HEK293 (cell line): ENCODE measurements around the gene TPD52L1.
A peak's percentile ranks its signal among the peaks of the same experiment; 100 is the strongest.

Source experiments
- KLF1 ChIP-seq: fragments of 450-650 bp; formaldehyde crosslinking; IDR thresholded peaks from 2 replicates; pipeline ENCODE4 v1.5.1; 2016; ENCODE audit warnings: missing biosample characterization, missing genetic modification characterization
- KLF10 ChIP-seq: fragments of 450-650 bp; IDR thresholded peaks from 2 replicates; pipeline ENCODE4 v1.5.1; 2018; ENCODE audit warnings: missing biosample characterization, mild to moderate bottlenecking, missing genetic modification characterization
- KLF8 ChIP-seq: fragments of 450-650 bp; formaldehyde crosslinking; IDR thresholded peaks from 2 replicates; pipeline ENCODE4 v1.5.1; 2016; ENCODE audit warnings: missing biosample characterization, missing genetic modification characterization
- PRDM10 ChIP-seq: fragments of 450-650 bp; formaldehyde crosslinking; IDR thresholded peaks from 2 replicates; pipeline ENCODE4 v1.5.1; 2016; ENCODE audit warnings: missing biosample characterization, missing genetic modification characterization
- SALL2 ChIP-seq: fragments of 450-650 bp; formaldehyde crosslinking; IDR thresholded peaks from 2 replicates; pipeline ENCODE4 v1.5.0; 2017; ENCODE audit warnings: missing biosample characterization, mild to moderate bottlenecking, missing genetic modification characterization, borderline replicate concordance
- SP7 ChIP-seq: fragments of 450-650 bp; formaldehyde crosslinking; IDR thresholded peaks from 2 replicates; pipeline ENCODE4 v1.5.1; 2016; ENCODE audit warnings: missing biosample characterization, missing genetic modification characterization
- ZBTB17 ChIP-seq: fragments of 450-650 bp; formaldehyde crosslinking; IDR thresholded peaks from 2 replicates; pipeline ENCODE4 v1.5.1; 2016; ENCODE audit warnings: missing biosample characterization, missing genetic modification characterization
- ZBTB26 ChIP-seq: fragments of 450-650 bp; formaldehyde crosslinking; optimal IDR thresholded peaks from 2 replicates; pipeline ENCODE3; 2016; ENCODE audit warnings: missing biosample characterization, mild to moderate bottlenecking, missing genetic modification characterization
- ZBTB8A ChIP-seq: fragments of 450-650 bp; formaldehyde crosslinking; IDR thresholded peaks from 2 replicates; pipeline ENCODE4 v1.5.1; 2016; ENCODE audit warnings: missing biosample characterization, missing genetic modification characterization
- ZIC2 ChIP-seq: fragments of 450-650 bp; formaldehyde crosslinking; IDR thresholded peaks from 2 replicates; pipeline ENCODE4 v1.5.1; 2016; ENCODE audit warnings: missing biosample characterization, missing genetic modification characterization
- ZNF157 ChIP-seq: fragments of 450-650 bp; formaldehyde crosslinking; IDR thresholded peaks from 2 replicates; pipeline ENCODE4 v1.5.1; 2016; ENCODE audit warnings: missing biosample characterization, missing genetic modification characterization
- ZNF174 ChIP-seq: fragments of 450-650 bp; formaldehyde crosslinking; IDR thresholded peaks from 2 replicates; pipeline ENCODE4 v1.5.0; 2017; ENCODE audit warnings: missing biosample characterization, mild to moderate bottlenecking, missing genetic modification characterization
- ZNF2 ChIP-seq: fragments of 450-650 bp; formaldehyde crosslinking; IDR thresholded peaks from 2 replicates; pipeline ENCODE4 v1.5.1; 2016; ENCODE audit warnings: missing biosample characterization, missing genetic modification characterization
- ZNF324 ChIP-seq: fragments of 450-650 bp; formaldehyde crosslinking; IDR thresholded peaks from 2 replicates; pipeline ENCODE4 v1.5.1; 2016; ENCODE audit warnings: missing biosample characterization, missing genetic modification characterization
- ZNF335 ChIP-seq: fragments of 450-650 bp; formaldehyde crosslinking; conservative IDR thresholded peaks from 2 replicates; pipeline ENCODE4 v1.5.1; 2016; ENCODE audit warnings: missing biosample characterization, missing genetic modification characterization
- ZNF529 ChIP-seq: fragments of 450-650 bp; formaldehyde crosslinking; IDR thresholded peaks from 2 replicates; pipeline ENCODE4 v1.5.1; 2017; ENCODE audit warnings: missing genetic modification characterization, missing biosample characterization; ENCODE audit not compliant: insufficient replicate concordance
- ZNF561 ChIP-seq: fragments of 450-650 bp; IDR thresholded peaks from 2 replicates; pipeline ENCODE4 v1.5.1; 2018; ENCODE audit warnings: missing biosample characterization, missing genetic modification characterization, borderline replicate concordance
- ZNF596 ChIP-seq: fragments of 450-650 bp; IDR thresholded peaks from 2 replicates; pipeline ENCODE4 v1.5.0; 2018; ENCODE audit warnings: missing biosample characterization, mild to moderate bottlenecking, missing genetic modification characterization, moderate library complexity
- ZNF600 ChIP-seq: fragments of 450-650 bp; formaldehyde crosslinking; IDR thresholded peaks from 2 replicates; pipeline ENCODE4 v1.5.1; 2016; ENCODE audit warnings: missing biosample characterization, missing genetic modification characterization
- ZNF704 ChIP-seq: fragments of 450-650 bp; formaldehyde crosslinking; IDR thresholded peaks from 2 replicates; pipeline ENCODE4 v1.5.1; 2016; ENCODE audit warnings: missing biosample characterization, missing genetic modification characterization
- ZSCAN30 ChIP-seq: fragments of 450-650 bp; IDR thresholded peaks from 2 replicates; pipeline ENCODE4 v1.5.1; 2018; ENCODE audit warnings: missing biosample characterization, mild to moderate bottlenecking, missing genetic modification characterization, moderate library complexity
- TF ChIP-seq, protein P1 (sequence below): fragments of 450-650 bp; formaldehyde crosslinking; IDR thresholded peaks from 2 replicates; pipeline ENCODE4 v1.5.1; 2016; ENCODE audit warnings: missing biosample characterization, missing genetic modification characterization
- TF ChIP-seq, protein P2 (sequence below): fragments of 450-650 bp; formaldehyde crosslinking; IDR thresholded peaks from 2 replicates; pipeline ENCODE4 v1.5.1; 2017; ENCODE audit warnings: missing biosample characterization, missing genetic modification characterization
- TF ChIP-seq, protein P3 (sequence below): fragments of 450-650 bp; formaldehyde crosslinking; IDR thresholded peaks from 2 replicates; pipeline ENCODE4 v1.5.1; 2016; ENCODE audit warnings: missing biosample characterization, missing genetic modification characterization

TPD52L1 gene

GRCh38 chr6:125153391-125154117, at the start of gene TPD52L1 (continued):
- TF ChIP-seq, protein P1, sequence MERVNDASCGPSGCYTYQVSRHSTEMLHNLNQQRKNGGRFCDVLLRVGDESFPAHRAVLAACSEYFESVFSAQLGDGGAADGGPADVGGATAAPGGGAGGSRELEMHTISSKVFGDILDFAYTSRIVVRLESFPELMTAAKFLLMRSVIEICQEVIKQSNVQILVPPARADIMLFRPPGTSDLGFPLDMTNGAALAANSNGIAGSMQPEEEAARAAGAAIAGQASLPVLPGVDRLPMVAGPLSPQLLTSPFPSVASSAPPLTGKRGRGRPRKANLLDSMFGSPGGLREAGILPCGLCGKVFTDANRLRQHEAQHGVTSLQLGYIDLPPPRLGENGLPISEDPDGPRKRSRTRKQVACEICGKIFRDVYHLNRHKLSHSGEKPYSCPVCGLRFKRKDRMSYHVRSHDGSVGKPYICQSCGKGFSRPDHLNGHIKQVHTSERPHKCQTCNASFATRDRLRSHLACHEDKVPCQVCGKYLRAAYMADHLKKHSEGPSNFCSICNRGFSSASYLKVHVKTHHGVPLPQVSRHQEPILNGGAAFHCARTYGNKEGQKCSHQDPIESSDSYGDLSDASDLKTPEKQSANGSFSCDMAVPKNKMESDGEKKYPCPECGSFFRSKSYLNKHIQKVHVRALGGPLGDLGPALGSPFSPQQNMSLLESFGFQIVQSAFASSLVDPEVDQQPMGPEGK: 0 out of 2 replicates have a peak, but pooled peaks have one; percentile 27
- TF ChIP-seq KLF1 (tag by site-specific recombination) (0 out of 2 replicates have a peak, but pooled peaks have one; percentile 18), ZNF561 (tag by site-specific recombination) (peak; percentile 72; the same call in 1 of the 2 replicates), KLF8 (tag by site-specific recombination) (peak; percentile 64; the same call in 1 of the 2 replicates), ZNF704 (tag by site-specific recombination) (no peak), ZBTB8A (tag by site-specific recombination) (peak; percentile 59), ZNF600 (tag by site-specific recombination) (peak; percentile 66; the same call in 1 of the 2 replicates), ZNF529 (tag by site-specific recombination) (no peak), ZNF2 (peak; percentile 64), ZNF174 (tag by site-specific recombination) (no peak), ZBTB17 (tag by site-specific recombination) (peak; percentile 34; the same call in 1 of the 2 replicates), ZNF157 (no peak), PRDM10 (tag by site-specific recombination) (peak; percentile 87), ZBTB26 (peak; percentile 92), ZIC2 (tag by site-specific recombination) (peak; percentile 56), SP7 (tag by site-specific recombination) (peak; percentile 41; the same call in 1 of the 2 replicates), KLF10 (no peak), ZSCAN30 (tag by site-specific recombination) (peak; percentile 88), ZNF335 (tag by site-specific recombination) (peak; percentile 92), ZNF324 (tag by site-specific recombination) (no peak), SALL2 (tag by site-specific recombination) (no peak), ZNF596 (tag by site-specific recombination) (0 out of 2 replicates have a peak, but pooled peaks have one; percentile 5)
- TF ChIP-seq, protein P2, sequence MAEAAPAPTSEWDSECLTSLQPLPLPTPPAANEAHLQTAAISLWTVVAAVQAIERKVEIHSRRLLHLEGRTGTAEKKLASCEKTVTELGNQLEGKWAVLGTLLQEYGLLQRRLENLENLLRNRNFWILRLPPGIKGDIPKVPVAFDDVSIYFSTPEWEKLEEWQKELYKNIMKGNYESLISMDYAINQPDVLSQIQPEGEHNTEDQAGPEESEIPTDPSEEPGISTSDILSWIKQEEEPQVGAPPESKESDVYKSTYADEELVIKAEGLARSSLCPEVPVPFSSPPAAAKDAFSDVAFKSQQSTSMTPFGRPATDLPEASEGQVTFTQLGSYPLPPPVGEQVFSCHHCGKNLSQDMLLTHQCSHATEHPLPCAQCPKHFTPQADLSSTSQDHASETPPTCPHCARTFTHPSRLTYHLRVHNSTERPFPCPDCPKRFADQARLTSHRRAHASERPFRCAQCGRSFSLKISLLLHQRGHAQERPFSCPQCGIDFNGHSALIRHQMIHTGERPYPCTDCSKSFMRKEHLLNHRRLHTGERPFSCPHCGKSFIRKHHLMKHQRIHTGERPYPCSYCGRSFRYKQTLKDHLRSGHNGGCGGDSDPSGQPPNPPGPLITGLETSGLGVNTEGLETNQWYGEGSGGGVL: peak; percentile 46; the same call in 1 of the 2 replicates
- TF ChIP-seq, protein P3, sequence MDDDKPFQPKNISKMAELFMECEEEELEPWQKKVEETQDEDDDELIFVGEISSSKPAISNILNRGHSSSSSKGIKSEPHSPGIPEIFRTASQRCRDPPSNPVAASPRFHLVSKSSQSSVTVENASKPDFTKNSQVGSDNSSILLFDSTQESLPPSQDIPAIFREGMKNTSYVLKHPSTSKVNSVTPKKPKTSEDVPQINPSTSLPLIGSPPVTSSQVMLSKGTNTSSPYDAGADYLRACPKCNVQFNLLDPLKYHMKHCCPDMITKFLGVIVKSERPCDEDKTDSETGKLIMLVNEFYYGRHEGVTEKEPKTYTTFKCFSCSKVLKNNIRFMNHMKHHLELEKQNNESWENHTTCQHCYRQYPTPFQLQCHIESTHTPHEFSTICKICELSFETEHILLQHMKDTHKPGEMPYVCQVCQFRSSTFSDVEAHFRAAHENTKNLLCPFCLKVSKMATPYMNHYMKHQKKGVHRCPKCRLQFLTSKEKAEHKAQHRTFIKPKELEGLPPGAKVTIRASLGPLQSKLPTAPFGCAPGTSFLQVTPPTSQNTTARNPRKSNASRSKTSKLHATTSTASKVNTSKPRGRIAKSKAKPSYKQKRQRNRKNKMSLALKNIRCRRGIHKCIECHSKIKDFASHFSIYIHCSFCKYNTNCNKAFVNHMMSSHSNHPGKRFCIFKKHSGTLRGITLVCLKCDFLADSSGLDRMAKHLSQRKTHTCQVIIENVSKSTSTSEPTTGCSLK (tag by site-specific recombination): no peak
